ENCODE measurements around the gene CCDC28B.

DNA sequence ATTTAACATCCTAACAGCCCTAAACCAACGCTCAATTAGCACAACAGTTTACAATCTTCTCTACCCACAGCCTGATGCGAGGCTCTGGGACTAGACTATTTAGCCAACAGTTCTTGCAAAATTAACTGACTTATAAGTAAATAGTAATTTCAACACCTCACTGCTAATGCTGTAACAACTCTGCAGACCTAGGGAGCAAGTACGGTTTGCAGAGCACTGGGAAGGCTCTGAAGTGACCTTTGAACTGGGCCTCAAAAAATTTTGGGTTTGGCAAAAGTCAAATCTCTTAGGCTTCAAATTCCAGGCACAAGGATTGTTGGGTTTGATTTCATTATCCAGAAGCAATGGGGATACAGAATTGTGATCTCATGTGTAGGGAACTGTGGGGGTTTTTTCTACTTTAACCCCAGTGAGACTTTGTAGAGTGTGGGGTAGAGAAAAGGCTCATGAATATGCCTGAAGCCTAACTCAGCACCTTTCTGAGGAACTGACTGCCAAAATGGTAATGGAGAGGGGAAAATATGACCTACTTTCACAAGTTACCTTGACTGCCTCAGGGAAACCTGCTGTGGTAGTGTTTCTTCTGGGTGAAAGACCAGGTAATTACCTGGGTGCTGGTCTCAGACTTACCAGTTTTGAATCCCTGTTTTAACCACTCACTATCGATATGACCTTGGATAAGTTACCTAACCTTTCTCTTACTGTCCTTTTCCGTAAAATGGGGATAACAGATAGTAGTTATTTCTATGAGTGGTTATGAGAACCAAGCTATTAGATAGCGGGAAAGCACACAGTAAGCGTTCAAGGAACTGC, 21.8 kb upstream of the CCDC28B start:
- TF ChIP-seq, protein P1, sequence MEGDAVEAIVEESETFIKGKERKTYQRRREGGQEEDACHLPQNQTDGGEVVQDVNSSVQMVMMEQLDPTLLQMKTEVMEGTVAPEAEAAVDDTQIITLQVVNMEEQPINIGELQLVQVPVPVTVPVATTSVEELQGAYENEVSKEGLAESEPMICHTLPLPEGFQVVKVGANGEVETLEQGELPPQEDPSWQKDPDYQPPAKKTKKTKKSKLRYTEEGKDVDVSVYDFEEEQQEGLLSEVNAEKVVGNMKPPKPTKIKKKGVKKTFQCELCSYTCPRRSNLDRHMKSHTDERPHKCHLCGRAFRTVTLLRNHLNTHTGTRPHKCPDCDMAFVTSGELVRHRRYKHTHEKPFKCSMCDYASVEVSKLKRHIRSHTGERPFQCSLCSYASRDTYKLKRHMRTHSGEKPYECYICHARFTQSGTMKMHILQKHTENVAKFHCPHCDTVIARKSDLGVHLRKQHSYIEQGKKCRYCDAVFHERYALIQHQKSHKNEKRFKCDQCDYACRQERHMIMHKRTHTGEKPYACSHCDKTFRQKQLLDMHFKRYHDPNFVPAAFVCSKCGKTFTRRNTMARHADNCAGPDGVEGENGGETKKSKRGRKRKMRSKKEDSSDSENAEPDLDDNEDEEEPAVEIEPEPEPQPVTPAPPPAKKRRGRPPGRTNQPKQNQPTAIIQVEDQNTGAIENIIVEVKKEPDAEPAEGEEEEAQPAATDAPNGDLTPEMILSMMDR (IDR thresholded peaks at IDR 0.05; ENCODE audit: insufficient read depth, low read length): no peak
- TF ChIP-seq GABPA (IDR thresholded peaks at IDR 0.05; ENCODE audit: low read depth) (no peak), POLR2AphosphoS5 (IDR thresholded peaks at IDR 0.05; ENCODE audit: low read depth) (no peak)
- TF ChIP-seq, protein P2, sequence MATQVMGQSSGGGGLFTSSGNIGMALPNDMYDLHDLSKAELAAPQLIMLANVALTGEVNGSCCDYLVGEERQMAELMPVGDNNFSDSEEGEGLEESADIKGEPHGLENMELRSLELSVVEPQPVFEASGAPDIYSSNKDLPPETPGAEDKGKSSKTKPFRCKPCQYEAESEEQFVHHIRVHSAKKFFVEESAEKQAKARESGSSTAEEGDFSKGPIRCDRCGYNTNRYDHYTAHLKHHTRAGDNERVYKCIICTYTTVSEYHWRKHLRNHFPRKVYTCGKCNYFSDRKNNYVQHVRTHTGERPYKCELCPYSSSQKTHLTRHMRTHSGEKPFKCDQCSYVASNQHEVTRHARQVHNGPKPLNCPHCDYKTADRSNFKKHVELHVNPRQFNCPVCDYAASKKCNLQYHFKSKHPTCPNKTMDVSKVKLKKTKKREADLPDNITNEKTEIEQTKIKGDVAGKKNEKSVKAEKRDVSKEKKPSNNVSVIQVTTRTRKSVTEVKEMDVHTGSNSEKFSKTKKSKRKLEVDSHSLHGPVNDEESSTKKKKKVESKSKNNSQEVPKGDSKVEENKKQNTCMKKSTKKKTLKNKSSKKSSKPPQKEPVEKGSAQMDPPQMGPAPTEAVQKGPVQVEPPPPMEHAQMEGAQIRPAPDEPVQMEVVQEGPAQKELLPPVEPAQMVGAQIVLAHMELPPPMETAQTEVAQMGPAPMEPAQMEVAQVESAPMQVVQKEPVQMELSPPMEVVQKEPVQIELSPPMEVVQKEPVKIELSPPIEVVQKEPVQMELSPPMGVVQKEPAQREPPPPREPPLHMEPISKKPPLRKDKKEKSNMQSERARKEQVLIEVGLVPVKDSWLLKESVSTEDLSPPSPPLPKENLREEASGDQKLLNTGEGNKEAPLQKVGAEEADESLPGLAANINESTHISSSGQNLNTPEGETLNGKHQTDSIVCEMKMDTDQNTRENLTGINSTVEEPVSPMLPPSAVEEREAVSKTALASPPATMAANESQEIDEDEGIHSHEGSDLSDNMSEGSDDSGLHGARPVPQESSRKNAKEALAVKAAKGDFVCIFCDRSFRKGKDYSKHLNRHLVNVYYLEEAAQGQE (IDR thresholded peaks at IDR 0.05; ENCODE audit: insufficient replicate concordance, low read depth): no peak

All from HL-60 (cell line).